ENCODE results near the gene CRISPLD2. TPM values are rescaled to one million over a fixed set of nuclear protein-coding genes. Genes with fewer than 3 reads are reported as not detected.

Gene CRISPLD2
- total and polyA plus RNA-seq, 9 of the 15 experiments (the other 6 are each of a cell fraction or from before 2014, with no cell fraction given), result 0.03 to 0.24 (median 0.04) TPM; not detected in 4

DNA sequence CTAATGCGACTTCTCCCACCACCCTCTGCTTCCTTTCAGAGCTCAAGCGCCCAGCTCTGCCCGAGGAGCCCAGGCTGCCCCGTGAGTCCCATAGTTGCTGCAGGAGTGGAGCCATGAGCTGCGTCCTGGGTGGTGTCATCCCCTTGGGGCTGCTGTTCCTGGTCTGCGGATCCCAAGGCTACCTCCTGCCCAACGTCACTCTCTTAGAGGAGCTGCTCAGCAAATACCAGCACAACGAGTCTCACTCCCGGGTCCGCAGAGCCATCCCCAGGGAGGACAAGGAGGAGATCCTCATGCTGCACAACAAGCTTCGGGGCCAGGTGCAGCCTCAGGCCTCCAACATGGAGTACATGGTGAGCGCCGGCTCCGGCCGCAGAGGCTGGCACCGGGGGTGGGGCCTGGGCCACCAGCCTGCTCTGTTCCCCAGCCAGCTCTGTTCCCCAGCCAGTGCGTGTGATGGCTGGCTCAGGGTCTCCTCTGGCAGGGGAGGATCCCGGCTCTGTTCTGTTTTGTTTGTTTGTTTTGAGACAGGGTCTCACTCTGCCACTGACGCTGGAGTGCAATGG is 18.7 kb downstream of the CRISPLD2 start:
- H3K4me1 ChIP-seq (replicated peaks in 1 of 2; ENCODE audit: control insufficient read depth in 2 of 2, insufficient read depth in 2 of 2, low read length in 2 of 2), result peaks cover 0 to 6% of the 10 kb centered on the region in 2 experiments; a peak in 1 of 5 replicates
- no peak for ATAC-seq
- no peaks in the 10 kb centered on the region for H3K9me1 ChIP-seq (ENCODE audit: control insufficient read depth, insufficient read depth, low read length)
- ChIA-PET POLR2A (interaction anchor here (1.0 to 2.5 kb wide), 4 partner anchors 9 to 38 kb away, joined by 3 to 9 read pairs (median 4); no protein-coding TSS in a partner anchor), CTCF (ENCODE audit: low intra/inter-chr PET ratio) (interaction anchor here (0.5 kb wide), 1 partner anchor 40 kb away, joined by 3 read pairs; no protein-coding TSS in a partner anchor)
- H3K27ac ChIP-seq (ENCODE audit: extremely low read depth, low read depth, low read length), result no peak overlapping the region
- TF ChIP-seq FOXA3 (CRISPR knock-in tag; conservative IDR thresholded peaks at IDR 0.05 in 1 of 2, IDR thresholded peaks at IDR 0.05 in 1 of 2) (no peak), CCAR2 (IDR thresholded peaks at IDR 0.05; ENCODE audit: low read depth, low read length) (no peak), SMAD3 (CRISPR knock-in tag; conservative IDR thresholded peaks at IDR 0.05) (no peak), GATAD2B (IDR thresholded peaks at IDR 0.05; ENCODE audit: borderline replicate concordance) (no peak), SOX6 (IDR thresholded peaks at IDR 0.05) (no peak), MCM2 (IDR thresholded peaks at IDR 0.05; ENCODE audit: low read depth) (no peak), GATAD2A (IDR thresholded peaks at IDR 0.05) (no peak), HNRNPH1 (optimal IDR thresholded peaks at IDR 0.05; ENCODE audit: low read depth, low read length) (no peak), HNRNPLL (IDR thresholded peaks at IDR 0.05; ENCODE audit: low read depth, low read length, poor library complexity, severe bottlenecking) (no peak), DIDO1 (tag; IDR thresholded peaks at IDR 0.05; ENCODE audit: low read depth) (no peak), SAP30 (IDR thresholded peaks at IDR 0.05; ENCODE audit: borderline replicate concordance, insufficient read depth, low read depth, low read length, poor library complexity, severe bottlenecking) (no peak)
- TF ChIP-seq, protein P1, sequence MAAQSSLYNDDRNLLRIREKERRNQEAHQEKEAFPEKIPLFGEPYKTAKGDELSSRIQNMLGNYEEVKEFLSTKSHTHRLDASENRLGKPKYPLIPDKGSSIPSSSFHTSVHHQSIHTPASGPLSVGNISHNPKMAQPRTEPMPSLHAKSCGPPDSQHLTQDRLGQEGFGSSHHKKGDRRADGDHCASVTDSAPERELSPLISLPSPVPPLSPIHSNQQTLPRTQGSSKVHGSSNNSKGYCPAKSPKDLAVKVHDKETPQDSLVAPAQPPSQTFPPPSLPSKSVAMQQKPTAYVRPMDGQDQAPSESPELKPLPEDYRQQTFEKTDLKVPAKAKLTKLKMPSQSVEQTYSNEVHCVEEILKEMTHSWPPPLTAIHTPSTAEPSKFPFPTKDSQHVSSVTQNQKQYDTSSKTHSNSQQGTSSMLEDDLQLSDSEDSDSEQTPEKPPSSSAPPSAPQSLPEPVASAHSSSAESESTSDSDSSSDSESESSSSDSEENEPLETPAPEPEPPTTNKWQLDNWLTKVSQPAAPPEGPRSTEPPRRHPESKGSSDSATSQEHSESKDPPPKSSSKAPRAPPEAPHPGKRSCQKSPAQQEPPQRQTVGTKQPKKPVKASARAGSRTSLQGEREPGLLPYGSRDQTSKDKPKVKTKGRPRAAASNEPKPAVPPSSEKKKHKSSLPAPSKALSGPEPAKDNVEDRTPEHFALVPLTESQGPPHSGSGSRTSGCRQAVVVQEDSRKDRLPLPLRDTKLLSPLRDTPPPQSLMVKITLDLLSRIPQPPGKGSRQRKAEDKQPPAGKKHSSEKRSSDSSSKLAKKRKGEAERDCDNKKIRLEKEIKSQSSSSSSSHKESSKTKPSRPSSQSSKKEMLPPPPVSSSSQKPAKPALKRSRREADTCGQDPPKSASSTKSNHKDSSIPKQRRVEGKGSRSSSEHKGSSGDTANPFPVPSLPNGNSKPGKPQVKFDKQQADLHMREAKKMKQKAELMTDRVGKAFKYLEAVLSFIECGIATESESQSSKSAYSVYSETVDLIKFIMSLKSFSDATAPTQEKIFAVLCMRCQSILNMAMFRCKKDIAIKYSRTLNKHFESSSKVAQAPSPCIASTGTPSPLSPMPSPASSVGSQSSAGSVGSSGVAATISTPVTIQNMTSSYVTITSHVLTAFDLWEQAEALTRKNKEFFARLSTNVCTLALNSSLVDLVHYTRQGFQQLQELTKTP (IDR thresholded peaks at IDR 0.05; ENCODE audit: low read depth in 1 of 2, partially characterized antibody in 2 of 2), result no peak
- TF ChIP-seq, protein P2, sequence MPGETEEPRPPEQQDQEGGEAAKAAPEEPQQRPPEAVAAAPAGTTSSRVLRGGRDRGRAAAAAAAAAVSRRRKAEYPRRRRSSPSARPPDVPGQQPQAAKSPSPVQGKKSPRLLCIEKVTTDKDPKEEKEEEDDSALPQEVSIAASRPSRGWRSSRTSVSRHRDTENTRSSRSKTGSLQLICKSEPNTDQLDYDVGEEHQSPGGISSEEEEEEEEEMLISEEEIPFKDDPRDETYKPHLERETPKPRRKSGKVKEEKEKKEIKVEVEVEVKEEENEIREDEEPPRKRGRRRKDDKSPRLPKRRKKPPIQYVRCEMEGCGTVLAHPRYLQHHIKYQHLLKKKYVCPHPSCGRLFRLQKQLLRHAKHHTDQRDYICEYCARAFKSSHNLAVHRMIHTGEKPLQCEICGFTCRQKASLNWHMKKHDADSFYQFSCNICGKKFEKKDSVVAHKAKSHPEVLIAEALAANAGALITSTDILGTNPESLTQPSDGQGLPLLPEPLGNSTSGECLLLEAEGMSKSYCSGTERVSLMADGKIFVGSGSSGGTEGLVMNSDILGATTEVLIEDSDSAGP (CRISPR knock-in tag; IDR thresholded peaks at IDR 0.05), result no peak
- TF ChIP-seq, protein P3, sequence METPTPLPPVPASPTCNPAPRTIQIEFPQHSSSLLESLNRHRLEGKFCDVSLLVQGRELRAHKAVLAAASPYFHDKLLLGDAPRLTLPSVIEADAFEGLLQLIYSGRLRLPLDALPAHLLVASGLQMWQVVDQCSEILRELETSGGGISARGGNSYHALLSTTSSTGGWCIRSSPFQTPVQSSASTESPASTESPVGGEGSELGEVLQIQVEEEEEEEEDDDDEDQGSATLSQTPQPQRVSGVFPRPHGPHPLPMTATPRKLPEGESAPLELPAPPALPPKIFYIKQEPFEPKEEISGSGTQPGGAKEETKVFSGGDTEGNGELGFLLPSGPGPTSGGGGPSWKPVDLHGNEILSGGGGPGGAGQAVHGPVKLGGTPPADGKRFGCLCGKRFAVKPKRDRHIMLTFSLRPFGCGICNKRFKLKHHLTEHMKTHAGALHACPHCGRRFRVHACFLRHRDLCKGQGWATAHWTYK (CRISPR knock-in tag; IDR thresholded peaks at IDR 0.05), result no peak
- in situ Hi-C loops (cut with MboI), result no loop called here
- no peak for FAIRE-seq
- no peaks in the 10 kb centered on the region for H3K36me3 ChIP-seq (ENCODE audit: control insufficient read depth, insufficient read depth, low read length)
- peaks cover 84 to 96% of the 10 kb centered on the region in 2 experiments for H3K27me3 ChIP-seq (ENCODE audit: control insufficient read depth in 2 of 2, insufficient read depth in 2 of 2, low read length in 2 of 2)
- H3K4me2 ChIP-seq (ENCODE audit: insufficient read depth, low read length), result no peak overlapping the region
- H2AFZ ChIP-seq (ENCODE audit: low read depth, low read length), result no peak overlapping the region
- intact Hi-C loops (cut with micrococcal nuclease), result no loop called here
- H4K20me1 ChIP-seq (replicated peaks; ENCODE audit: control insufficient read depth, insufficient read depth, low read length), result peaks cover 27% of the 10 kb centered on the region
- H3K79me2 ChIP-seq (ENCODE audit: control insufficient read depth, insufficient read depth, low read length), result no peaks in the 10 kb centered on the region
- no peaks in the 10 kb centered on the region for H3K9me3 ChIP-seq (replicated peaks; ENCODE audit: control insufficient read depth, insufficient read depth, low read depth, low read length)
- H3K4me3 ChIP-seq, result no peak overlapping the region
- DNase-seq (ENCODE audit: extremely low read depth in 1 of 4, low spot score in 3 of 4), result no peak
- no TSS peak for BruUV-seq (replicated peaks)
- no peak overlapping the region; a peak in 1 of 4 replicates for H3K9ac ChIP-seq (ENCODE audit: insufficient read depth in 1 of 2, low read depth in 2 of 2, low read length in 2 of 2)
- WGBS (ENCODE audit: insufficient coverage, low coverage, missing lambda C conversion rate), result 6% methylated on average over 19 of the region's 19 CpGs
